PFSK-1 (cell line): Measurements from ENCODE around the gene DCXR.

ENCODE experiments used
- POLR2AphosphoS5 ChIP-seq: IDR thresholded peaks from 2 replicates; pipeline ENCODE4 v1.6.1; 2012; ENCODE audit warnings: low read depth, mild to moderate bottlenecking, control low read depth, low read length, moderate library complexity
- TAF1 ChIP-seq: IDR thresholded peaks from 2 replicates; pipeline ENCODE4 v1.6.1; 2012; ENCODE audit warnings: low read length, control low read depth, borderline replicate concordance; ENCODE audit not compliant: insufficient read depth
- TF ChIP-seq, protein P1 (sequence below), 2 experiments: IDR thresholded peaks; 2 replicates each; pipeline versions ENCODE4 v1.6.1 to v1.8.0; 2011 to 2012; ENCODE audit warnings: low read depth in 2 of 2, low read length in 2 of 2, control low read depth in 1 of 2, inconsistent platforms in 1 of 2, mild to moderate bottlenecking in 1 of 2, moderate library complexity in 1 of 2; ENCODE audit not compliant: insufficient read depth in 1 of 2

DNA sequence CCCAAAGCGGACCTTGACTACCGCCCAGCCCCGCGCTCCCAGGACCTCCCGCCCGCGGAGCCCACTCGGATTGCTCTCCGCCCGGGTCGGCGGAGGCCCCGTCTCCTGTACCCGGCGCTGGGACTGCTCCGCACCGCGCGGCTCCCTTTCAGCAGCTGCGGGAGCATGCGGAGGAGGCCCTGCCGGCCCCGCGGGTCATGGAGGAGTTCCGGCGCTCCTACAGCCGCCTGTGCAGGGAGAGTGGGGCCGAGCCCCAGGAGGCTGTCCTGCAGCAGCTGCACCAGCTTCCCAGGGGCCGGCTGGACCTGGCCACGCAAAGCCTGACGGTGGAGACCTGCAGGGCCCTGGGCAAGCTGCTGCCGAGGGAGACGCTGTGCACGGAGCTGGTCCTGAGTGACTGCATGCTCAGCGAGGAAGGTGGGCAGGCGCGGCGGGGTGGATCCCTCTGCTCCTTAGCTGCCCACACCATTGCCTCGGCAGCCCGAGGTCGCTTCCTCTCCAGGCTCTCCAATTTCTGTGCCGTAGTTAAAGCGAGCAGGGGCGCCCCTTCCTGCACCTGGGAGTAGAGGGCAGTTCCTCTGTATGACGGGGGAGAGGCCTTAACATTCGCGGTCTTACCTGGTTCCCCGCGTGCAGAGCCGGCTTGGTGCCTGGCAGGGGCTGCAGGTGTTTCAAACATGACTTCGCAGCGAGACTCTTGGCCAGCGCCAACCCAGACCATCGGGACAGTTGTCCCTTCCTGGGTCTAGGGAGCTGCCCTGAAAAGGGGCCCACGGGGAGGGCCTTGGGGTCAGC lies 13.9 kb downstream of the DCXR start:
- TF ChIP-seq, protein P1, sequence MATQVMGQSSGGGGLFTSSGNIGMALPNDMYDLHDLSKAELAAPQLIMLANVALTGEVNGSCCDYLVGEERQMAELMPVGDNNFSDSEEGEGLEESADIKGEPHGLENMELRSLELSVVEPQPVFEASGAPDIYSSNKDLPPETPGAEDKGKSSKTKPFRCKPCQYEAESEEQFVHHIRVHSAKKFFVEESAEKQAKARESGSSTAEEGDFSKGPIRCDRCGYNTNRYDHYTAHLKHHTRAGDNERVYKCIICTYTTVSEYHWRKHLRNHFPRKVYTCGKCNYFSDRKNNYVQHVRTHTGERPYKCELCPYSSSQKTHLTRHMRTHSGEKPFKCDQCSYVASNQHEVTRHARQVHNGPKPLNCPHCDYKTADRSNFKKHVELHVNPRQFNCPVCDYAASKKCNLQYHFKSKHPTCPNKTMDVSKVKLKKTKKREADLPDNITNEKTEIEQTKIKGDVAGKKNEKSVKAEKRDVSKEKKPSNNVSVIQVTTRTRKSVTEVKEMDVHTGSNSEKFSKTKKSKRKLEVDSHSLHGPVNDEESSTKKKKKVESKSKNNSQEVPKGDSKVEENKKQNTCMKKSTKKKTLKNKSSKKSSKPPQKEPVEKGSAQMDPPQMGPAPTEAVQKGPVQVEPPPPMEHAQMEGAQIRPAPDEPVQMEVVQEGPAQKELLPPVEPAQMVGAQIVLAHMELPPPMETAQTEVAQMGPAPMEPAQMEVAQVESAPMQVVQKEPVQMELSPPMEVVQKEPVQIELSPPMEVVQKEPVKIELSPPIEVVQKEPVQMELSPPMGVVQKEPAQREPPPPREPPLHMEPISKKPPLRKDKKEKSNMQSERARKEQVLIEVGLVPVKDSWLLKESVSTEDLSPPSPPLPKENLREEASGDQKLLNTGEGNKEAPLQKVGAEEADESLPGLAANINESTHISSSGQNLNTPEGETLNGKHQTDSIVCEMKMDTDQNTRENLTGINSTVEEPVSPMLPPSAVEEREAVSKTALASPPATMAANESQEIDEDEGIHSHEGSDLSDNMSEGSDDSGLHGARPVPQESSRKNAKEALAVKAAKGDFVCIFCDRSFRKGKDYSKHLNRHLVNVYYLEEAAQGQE (IDR thresholded peaks at IDR 0.05; ENCODE audit: insufficient read depth in 1 of 2, low read depth in 2 of 2, low read length in 2 of 2), result no peak
- TF ChIP-seq POLR2AphosphoS5 (no peak), TAF1 (no peak)
